Ishikawa (cell line): ENCODE results near the gene BCL3.

Experiments used
- CEBPB ChIP-seq: IDR thresholded peaks from 2 replicates; pipeline ENCODE4 v1.6.1; 2012
- CREB1 ChIP-seq: IDR thresholded peaks from 2 replicates; pipeline ENCODE4 v1.6.1; 2012; ENCODE audit warnings: low read depth
- EGR1 ChIP-seq: IDR thresholded peaks from 2 replicates; pipeline ENCODE4 v1.6.1; 2012
- EP300 ChIP-seq: IDR thresholded peaks from 2 replicates; pipeline ENCODE4 v1.6.1; 2012; ENCODE audit warnings: borderline replicate concordance
- FOXM1 ChIP-seq: IDR thresholded peaks from 2 replicates; pipeline ENCODE4 v1.6.1; 2012; ENCODE audit warnings: low read depth, borderline replicate concordance
- MAX ChIP-seq: IDR thresholded peaks from 2 replicates; pipeline ENCODE4 v1.6.1; 2012
- NFIC ChIP-seq: IDR thresholded peaks from 2 replicates; pipeline ENCODE4 v1.6.1; 2012
- RAD21 ChIP-seq: IDR thresholded peaks from 2 replicates; pipeline ENCODE4 v1.6.1; 2012; ENCODE audit warnings: low read depth
- REST ChIP-seq: IDR thresholded peaks from 2 replicates; pipeline ENCODE4 v1.6.1; 2012; ENCODE audit warnings: low read depth, mild to moderate bottlenecking
- TAF1 ChIP-seq: IDR thresholded peaks from 2 replicates; pipeline ENCODE4 v1.6.1; 2012; ENCODE audit warnings: low read depth, mild to moderate bottlenecking
- TCF12 ChIP-seq: IDR thresholded peaks from 2 replicates; pipeline ENCODE4 v1.6.1; 2012; ENCODE audit warnings: low read depth
- TEAD4 ChIP-seq: IDR thresholded peaks from 2 replicates; pipeline ENCODE4 v1.6.1; 2012
- YY1 ChIP-seq: IDR thresholded peaks from 2 replicates; pipeline ENCODE4 v1.6.1; 2012; ENCODE audit warnings: low read depth
- ZBTB7A ChIP-seq: IDR thresholded peaks from 2 replicates; pipeline ENCODE4 v1.6.1; 2012; ENCODE audit warnings: low read depth
- TF ChIP-seq, protein P1 (sequence below): IDR thresholded peaks from 2 replicates; pipeline ENCODE4 v1.6.1; 2012

Gene BCL3

GRCh38 chr19:44718441-44719261 is 29.9 kb upstream of the BCL3 start:
- TF ChIP-seq EP300 = peak; percentile 69
- peak; percentile 90 for TF ChIP-seq NFIC
- TF ChIP-seq TEAD4 = peak; percentile 86
- TF ChIP-seq YY1 = no peak; the same call in 1 of the 2 replicates
- TF ChIP-seq TCF12 = peak; percentile 53
- peak; percentile 57 for TF ChIP-seq MAX
- TF ChIP-seq, protein P1, sequence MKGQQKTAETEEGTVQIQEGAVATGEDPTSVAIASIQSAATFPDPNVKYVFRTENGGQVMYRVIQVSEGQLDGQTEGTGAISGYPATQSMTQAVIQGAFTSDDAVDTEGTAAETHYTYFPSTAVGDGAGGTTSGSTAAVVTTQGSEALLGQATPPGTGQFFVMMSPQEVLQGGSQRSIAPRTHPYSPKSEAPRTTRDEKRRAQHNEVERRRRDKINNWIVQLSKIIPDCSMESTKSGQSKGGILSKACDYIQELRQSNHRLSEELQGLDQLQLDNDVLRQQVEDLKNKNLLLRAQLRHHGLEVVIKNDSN = no peak

DNA sequence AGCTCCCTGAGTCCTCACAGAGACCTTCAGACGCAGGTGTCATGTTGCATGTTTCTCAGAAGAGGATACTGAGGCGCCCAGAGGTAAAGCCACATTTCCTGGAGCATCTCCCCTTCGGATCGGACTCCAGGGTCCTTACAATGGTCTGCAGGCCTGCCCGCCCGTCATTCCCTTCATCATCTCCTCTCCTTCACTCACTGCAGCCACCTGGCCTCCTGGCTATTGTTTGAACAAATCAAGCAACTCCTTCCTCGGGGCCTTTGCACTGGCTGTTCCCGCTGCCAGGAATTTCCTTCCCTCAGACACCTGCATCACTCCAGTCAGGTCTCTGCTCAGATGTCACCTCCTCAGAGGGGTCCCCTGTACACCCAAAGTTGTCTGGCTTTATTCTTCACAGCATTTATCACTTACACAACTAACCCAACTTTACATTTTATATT is 29.2 kb upstream of the BCL3 start:
- TF ChIP-seq CEBPB (no peak), RAD21 (no peak), NFIC (no peak), ZBTB7A (no peak), TCF12 (no peak), CREB1 (no peak), REST (no peak), FOXM1 (no peak), TEAD4 (no peak), YY1 (no peak), EGR1 (no peak), EP300 (no peak), TAF1 (no peak), MAX (no peak)
- TF ChIP-seq, protein P1 = no peak

DNA sequence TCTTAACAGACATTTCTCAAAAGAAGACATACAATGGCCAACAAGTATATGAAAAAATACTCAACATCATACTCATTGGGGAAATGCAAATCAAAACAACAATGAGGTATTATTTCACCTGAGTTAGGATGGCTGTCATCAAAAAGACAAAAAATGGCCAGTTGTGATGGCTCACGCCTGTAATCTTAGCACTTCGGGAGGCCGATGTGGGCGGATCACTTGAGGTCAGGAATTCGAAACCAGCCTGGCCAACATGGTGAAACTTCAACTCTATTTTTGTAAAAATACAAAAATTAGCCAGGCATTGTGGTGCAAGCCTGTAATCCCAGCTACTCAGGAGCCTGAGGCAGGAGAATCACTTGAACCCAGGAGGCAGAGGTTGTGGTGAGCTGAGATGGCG is 27.6 kb upstream of the BCL3 start:
- TF ChIP-seq NFIC = no peak
- no peak for TF ChIP-seq EP300
- TF ChIP-seq YY1 = no peak
- no peak for TF ChIP-seq ZBTB7A
- TF ChIP-seq FOXM1 = no peak
- TF ChIP-seq CEBPB = no peak
- no peak for TF ChIP-seq TCF12
- TF ChIP-seq, protein P1 = no peak
- TF ChIP-seq CREB1 = no peak
- TF ChIP-seq MAX = no peak
- no peak for TF ChIP-seq REST
- no peak for TF ChIP-seq TAF1
- no peak for TF ChIP-seq TEAD4
- no peak for TF ChIP-seq EGR1
- TF ChIP-seq RAD21 = no peak

- TF ChIP-seq CEBPB (no peak), TAF1 (no peak), FOXM1 (no peak), TCF12 (no peak), EP300 (no peak), ZBTB7A (no peak), RAD21 (no peak), MAX (no peak), REST (no peak), CREB1 (no peak), NFIC (no peak), EGR1 (no peak), YY1 (no peak)
- TF ChIP-seq, protein P1 = no peak
Observed at GRCh38 chr19:44722131-44723121, 26.1 kb upstream of the BCL3 start.
